HPDE6-E6E7 (cell line): ENCODE measurements around the gene MOB3C.
"Not testable (repeated sequence)": the region's sequence is repeated elsewhere in the genome, so short reads cannot be mapped to it uniquely, and the experiment has no call there.

Experiments used
- DNase-seq: peaks from one replicate; pipeline ENCODE4 v3.0.0; 2011; ENCODE audit warnings: missing footprints; ENCODE audit errors: extremely low spot score

MOB3C gene

DNA sequence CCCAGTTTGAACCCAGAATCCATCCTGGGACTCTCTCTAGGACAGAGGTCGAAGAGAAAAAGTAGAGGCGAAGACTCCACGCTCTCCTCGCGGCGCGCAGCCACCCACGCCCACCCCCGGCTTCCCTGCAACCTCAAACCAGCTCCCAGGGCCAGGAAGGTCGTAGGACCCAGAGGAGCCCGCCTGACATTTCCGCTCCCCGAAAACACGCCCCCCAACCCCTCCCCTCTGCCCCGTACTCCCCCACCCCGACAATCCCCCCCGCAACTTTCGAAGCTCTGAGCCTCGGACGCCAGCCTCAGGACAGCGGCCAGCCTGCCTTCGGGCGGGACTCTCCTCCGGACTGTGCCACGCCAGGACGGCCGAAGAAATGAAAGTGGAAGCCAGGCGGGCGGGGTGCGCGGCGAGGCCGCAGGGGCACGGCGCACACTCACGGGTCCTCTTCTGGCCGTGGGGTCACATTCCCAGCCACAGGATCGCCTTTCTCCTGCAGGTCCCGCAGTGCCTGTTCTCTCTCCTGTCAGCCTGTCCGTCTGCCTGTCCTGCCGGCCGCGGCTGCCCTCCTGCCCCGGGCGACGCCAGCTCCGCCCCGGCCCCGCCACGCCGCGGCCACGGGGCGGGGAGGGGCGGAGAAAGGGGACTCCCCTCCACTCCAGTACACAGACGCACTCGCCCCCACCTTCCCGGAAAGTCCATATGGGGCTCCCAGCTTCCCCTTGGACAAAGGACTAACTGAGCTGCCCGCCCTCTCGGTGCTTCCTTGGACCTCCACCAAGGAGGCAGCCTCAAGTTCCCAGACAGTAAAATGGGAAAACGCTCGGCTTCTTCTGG, at the start of gene MOB3C:
Gene MOB3C (minus strand): TSS at position 535 of the 831 bp plus-strand sequence. CDS start 3,490 bp downstream, outside the sequence.
- DNase-seq: peak; percentile 64

DNA sequence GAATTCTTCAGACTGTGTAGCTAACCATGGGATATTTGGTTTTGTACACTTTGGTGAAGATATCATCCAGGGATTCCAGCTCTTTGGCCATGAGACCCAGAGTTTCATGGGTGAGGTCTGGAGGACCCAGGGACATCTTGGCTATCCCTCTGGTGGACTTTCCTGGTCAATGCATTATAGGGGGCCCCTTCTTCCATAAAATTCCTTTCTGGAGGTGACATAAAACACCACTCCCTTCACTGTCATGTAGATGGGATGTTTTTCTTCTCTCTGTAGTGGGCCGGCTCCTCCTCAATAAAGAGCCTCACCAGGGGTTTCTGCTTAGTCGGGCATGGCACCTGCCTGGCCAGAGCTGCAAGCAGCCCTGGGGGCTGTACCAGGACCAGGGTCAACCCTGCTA, 49.4 kb upstream of the MOB3C start:
- no peak for DNase-seq

DNA sequence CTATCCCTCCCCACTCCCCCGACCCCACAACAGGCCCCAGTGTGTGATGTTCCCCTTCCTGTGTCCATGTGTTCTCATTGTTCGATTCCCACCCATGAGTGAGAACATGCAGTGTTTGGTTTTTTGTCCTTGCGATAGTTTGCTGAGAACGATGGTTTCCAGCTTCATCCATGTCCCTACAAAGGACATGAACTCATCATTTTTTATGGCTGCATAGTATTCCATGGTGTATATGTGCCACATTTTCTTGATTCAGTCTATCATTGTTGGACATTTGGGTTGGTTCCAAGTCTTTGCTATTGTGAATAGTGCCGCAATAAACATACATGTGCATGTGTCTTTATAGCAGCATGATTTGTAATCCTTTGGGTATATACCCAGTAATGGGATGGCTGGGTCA, 46.3 kb upstream of the MOB3C start:
- DNase-seq: not testable (repeated sequence)

DNA sequence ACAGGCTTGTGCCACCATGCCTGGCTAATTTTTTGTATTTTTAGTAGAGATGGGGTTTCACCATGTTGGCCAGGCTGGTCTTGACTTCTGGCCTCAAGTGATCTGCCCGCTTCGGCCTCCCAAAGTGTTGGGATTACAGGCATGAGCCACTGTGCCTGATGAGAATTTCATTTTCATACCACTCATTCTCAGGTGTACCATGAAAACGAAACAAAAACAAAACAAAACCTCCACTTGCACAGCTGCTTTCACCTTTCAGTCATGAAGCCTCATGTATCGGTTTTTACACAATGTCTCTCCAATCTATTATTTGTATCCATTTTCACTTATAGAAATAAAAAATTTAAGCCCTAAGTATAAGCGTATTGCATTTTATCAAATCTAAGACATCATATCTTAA, 43.5 kb upstream of the MOB3C start:
- not testable (repeated sequence) for DNase-seq

DNA sequence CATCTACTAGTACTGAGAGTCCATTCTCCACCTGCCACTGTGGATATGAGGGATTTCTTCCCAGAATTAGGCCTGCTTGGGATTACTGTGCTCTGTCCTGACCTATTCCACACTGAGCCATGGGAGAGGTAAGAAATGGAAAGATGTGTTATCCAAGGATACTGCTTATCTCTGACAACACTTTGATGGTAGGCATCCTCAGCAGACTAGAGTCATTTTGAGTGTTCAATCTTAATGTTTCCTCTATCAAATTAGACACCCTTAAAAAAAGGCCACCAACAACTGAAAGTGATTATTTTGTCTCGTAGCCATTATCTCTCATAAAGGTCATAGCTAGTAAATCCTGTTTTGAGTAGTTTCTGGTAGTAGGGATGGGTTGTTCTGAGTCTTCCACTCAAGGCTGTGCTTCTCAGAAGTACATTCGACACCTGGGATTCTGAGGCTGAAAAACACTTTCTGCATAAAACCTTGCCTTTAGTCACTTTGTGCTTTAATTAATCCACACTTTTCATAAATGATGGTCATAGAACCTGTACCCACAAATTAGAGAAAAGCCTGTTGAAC, 42.8 kb upstream of the MOB3C start:
- no peak for DNase-seq

DNA sequence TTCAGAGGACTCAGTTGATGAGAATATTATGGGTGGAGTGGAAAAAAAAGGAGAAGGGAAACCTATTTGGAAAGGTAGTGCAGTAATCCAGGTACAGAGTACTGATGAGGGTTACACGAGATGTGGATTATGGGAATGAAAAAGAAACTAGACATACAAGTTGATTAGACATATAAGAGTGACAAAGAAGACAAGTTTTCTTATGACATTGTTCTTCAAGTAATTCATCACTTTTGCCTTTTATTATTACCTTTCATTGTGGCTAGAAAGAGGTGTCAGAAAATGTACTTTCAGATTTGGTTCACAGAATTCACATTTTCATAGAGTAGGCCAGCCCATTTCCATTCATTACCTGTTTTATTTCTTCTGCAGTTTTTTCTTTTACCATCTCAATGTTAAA, 41.2 kb upstream of the MOB3C start:
- no peak for DNase-seq

DNA sequence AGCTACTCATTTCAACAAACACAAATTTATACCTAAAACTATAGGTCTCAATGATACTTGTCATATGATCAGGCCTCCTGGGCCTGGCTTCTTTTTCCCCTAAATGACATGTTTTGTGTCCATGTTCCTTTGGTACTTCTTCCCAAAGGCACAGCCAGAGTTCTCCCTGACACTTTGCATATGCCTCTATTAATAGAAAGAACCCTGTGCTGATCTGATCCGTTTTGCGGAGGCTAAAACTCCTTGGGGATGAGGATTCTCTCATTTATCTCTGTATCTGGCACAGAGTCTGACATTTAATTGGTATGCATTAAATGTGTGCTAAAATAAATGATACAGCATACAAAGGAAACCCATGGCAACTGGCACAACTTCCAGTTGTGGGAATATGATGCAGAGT, 40.0 kb upstream of the MOB3C start:
- no peak for DNase-seq

DNA sequence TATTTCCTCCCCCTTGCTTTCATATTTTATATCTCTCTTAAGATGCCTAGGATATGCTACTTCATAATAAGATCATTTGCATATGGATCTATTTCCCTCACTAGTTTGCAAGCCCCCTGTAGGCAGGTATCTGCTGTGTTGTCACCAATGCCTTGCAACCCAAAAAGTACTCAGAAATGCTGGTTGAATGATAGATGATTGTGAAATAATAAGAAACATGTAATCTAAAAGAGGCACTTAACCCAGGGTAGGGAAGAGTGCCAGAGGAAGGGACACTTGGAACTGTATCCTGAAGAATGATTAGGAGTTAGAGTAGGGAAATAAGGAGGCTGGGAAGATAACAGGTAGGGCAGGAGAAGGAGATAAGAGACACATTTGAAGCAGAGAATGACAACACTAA, 39.2 kb upstream of the MOB3C start:
- DNase-seq: no peak

DNA sequence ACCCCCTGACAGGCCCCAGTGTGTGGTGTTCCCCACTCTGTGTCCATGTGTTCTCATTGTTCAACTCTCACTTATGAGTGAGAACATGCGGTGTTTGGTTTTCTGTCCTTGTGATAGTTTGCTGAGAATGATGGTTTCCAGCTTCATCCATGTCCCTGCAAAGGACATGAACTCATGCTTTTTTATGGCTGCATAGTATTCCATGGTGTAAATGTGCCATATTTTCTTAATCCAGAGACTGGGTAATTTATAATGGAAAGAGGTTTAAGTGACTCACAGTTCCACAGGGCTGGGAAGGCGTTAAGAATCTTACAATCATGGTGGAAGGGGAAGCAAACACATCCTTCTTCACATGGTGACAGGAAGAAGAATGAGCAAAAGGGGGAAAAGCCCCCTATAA, 38.1 kb upstream of the MOB3C start:
- not testable (repeated sequence) for DNase-seq

DNA sequence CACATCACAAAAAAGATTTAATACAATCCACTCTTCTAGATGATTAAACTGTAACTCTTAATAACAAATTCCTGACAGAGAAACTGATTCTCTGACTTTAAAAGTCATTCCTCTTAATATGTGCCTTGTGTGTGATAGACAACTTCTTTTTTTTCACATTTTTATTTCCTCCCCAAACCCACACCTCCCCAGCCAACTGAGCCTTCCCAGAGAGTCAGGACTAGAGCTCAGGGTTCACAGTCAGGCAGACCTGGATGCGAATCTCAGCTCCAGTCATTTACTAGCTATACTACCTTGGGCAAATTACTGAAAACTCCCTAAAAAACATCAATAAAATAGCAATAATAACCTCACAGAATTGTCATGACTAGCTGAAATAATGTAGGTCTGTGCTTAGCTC, 37.4 kb upstream of the MOB3C start:
- DNase-seq: no peak

DNA sequence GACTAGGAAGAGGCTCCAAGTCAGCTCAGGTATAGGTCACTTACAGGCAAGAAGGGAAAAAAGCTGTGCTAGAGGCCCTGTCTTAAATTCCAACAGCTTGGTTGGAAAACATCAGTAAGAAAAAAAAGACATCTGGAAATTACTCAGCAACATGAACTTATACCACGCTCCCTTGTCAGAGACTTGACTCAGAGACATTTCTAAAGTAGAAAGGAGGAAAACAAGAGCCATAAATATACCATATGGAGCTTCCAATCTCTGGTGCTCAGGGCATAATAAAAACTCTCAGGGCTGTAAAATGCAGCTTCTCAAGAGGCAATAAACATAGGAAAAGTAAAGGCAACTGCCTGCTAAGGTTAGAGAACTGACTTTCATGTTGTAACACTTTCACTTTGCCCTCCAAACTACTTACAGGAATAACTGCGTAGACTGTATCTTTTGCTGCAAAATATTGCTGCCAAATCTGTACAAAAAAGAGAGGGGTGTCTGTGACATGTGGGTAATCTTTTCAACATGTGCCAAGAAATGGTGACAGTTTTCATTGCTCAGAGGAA, 36.9 kb upstream of the MOB3C start:
- DNase-seq: no peak

DNA sequence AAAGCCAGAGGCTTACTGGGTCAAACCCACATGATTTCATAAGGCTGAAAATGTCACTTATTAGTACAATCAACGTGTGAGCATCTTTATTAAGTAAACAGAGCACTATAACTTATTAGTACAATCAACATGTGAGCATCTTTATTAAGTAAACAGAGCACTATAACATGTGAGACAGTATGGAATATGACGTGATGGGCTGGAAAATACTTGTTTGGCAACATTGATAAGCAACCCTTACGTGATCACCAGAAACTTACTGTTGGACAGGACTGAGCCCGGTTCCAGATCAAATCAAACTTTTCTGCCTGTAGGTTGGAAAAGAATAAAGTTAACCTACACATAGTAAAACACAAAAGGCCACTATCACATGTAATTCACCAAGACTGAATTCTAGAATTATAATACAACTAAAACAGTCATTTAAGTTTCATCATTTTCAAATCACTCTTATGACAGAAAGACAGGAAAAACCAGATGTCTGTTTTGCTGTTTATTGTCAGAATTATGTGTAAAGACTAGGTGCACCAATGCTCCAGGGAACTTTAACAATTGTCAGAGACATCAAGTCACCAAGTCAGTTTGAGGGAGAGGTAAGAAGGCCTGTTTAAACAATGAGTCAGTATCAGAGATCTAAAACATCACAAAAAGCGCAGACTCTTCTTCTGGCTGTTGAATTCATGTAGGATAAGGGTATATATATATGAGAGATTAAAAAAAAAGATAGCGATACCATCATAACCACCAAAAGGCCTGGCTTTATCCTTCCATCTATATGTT, 35.9 kb upstream of the MOB3C start:
- no peak for DNase-seq

DNA sequence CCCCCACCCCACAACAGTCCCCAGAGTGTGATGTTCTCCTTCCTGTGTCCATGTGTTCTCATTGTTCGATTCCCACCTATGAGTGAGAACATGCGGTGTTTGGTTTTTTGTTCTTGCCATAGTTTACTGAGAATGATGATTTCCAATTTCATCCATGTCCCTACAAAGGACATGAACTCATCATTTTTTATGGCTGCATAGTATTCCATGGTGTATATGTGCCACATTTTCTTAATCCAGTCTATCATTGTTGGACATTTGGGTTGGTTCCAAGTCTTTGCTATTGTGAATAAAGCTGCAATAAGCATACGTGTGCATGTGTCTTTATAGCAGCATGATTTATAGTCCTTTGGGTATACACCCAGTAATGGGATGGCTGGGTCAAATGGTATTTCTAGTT, 34.5 kb upstream of the MOB3C start:
- DNase-seq: not testable (repeated sequence)

DNA sequence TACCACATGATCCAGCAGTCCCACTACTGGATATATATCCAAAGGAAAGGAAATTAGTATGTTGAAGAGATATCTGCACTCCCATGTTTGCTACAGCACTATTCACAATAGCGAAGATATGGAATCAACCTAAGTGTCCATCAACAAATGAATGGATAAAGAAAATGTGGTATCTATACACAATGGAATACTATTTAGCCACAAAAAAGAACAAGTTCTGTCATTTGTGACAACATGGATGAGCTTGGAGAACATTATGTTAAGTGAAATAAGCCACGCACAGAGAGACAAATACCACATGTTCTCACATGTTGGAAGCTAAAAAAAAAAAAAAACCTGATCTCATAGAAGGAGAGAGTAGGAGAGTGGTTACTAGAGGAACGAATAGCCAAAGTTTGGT, 33.9 kb upstream of the MOB3C start:
- DNase-seq: no peak

DNA sequence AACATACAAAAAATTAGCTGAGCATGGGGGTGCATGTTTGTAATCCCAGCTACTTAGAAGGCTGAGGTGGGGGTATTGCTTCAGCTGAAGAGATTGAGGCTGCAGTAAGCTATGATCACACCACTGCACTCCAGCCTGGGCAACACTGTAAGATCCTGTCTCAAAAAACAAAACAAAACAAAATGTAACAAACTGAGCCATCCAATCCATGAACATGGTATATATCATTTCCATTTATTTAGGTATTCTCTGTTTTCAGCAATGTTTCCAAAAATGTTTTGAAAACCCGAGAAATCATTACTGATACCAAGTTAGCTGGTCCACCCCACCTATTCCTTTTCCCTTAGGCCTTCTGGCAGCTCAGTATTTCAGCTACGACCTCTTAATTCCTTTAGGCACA, 33.2 kb upstream of the MOB3C start:
- DNase-seq: no peak

DNA sequence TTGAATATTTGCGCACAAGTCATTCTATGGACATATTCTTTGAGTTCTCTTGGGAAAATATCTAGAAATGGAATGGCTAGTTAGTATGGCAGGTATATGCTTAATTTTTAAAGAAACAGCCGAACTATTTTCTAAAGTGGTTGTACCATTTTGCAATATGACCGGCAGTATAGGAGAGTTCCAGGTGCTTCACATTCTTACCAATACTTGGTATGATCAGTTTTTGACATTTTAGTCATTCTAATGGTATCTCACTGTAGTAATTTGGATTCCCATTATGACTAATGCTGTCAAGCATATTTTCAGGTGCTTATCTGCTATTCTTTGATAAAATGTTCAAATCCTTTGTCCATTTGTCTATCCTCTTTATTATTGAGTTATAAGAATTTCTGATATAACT, 31.0 kb upstream of the MOB3C start:
- no peak for DNase-seq

DNA sequence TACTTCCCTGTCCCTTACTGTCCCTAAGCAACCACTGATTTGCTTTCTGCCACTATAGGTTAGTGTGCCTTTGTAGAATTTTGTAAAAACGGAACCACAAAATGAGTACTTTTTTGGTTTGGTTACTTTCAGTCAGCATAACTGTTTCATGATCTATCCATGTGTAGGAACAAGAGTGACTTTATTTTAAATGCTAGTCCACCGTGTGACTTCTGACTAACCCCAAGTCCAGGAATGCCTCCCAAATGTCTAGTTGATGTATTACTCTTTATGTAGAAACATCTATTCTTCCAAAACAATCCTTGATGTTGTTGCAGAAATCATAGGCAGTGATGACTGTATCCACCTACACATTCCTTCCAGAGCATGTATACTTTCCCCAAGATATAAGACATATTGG, 30.2 kb upstream of the MOB3C start:
- no peak for DNase-seq

DNA sequence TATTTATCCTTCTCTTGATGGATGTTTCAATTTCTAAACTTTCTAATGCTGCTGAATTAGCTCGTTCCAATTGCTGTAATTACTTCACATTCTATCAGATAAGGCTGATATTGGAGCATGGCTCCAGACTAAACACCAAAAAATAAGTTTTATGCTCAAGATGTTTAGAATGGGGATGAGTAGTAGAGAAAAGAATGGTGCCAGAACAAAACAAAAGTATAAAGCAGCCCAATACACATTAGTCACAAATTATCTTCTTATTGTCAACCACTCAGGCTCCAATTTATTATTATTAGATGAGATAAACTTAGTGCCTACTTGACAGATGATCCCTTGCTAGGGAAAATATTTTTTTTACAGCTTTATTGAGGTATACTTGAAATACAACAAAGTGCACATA, 29.7 kb upstream of the MOB3C start:
- DNase-seq: no peak

DNA sequence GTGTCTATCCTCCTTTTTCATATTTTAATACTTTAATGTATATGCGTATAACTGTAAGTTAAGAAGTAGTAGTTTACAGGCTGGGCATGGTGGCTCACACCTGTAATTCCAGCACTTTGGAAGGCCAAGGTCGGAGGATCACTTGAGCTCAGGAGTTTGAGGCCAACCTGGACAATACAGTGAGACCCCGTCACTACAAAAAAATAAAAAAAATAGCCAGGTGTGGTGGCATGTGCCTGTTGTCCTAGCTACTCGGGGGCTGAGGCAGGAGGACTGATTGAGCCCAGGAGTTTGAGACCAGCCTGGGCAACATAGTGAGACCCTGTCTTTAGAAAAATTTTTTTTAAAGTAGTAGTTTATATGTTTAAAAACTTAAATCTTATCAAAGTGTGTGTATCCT, 29.2 kb upstream of the MOB3C start:
- DNase-seq: no peak

DNA sequence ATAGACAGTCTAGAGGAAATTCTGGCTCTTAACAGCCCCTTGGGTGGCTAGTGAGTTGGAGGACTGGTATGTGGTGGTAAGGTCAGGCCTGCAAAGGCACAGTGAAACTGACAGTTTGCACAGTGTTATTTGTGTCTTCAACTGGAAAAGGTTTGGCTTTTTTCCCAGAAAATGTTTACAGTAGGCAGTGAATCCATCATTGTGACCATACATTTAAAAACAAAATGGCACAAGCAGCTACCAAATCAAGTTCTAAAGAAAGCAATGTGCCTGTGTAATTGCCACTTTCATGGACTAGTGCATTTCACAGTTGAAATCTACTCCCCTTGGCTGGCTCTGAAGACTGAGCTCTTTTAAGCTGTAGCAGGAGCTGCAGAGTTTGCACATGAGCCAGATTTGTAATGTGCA, 26.8 kb upstream of the MOB3C start:
- no peak for DNase-seq

DNA sequence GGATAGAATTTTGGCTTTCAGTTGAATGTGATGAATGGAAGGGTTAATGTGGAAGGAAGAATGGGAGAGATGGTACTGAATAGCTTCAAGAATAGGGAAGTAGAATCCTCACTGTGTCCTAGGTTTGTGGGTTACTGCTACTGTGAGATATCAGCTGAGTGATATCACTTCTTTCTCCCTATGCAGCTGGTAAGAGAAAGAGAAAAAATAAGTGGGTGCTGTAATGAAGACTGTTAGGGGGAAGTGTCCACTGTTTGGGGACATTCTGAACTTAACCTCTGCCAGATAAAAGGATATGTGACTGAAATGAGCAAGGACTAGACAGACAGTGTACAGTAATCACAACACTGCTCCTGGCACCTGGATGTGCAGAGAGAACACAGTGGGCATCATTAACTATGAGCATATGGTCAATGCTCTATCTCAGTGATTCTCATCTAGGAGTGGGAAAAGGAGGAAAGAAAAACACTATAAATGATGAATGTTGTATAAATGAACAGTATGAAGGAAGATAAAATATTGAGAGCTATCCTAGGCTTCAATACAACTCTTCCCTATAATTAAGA, 25.6 kb upstream of the MOB3C start:
- DNase-seq: no peak

DNA sequence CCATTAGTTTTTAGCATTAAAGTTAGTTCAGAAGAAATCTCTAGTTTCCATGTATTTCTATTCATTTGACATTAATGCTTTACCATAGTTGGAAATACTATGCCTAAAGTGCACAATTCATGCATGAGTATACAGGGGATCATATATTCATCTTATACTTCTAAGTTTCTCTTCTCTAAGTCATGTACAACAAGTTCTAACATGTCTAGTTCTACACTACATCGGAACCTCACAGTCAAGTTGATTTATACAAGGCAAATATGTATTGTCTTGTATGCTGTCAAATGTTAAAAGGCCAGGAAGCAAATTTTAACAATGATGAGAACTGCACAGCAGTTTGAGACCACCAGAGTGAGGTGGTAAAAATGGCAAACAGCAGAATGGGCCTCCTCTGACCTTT, 22.9 kb upstream of the MOB3C start:
- peak; percentile 34 for DNase-seq
